OCI-LY1 (cell line): Measurements from ENCODE around the gene DEFB119.

Source experiments
- CTCF ChIP-seq: fragments of 200-600 bp; sonication (generic), shearing (Covaris generic); IDR thresholded peaks from 2 replicates; pipeline ENCODE4 v1.5.1; 2017; ENCODE audit warnings: mild to moderate bottlenecking, antibody characterized with exemption, low read length, moderate library complexity, mixed read lengths
- EZH2 ChIP-seq: fragments of 200-600 bp; sonication (generic), shearing (Covaris generic); IDR thresholded peaks from 2 replicates; pipeline ENCODE4 v1.8.0; 2017; ENCODE audit warnings: borderline replicate concordance, mixed run types, mild to moderate bottlenecking, antibody characterized with exemption, low read length, moderate library complexity, mixed read lengths

GRCh38 chr20:31415653-31416052, 25.3 kb upstream of the DEFB119 start:
- TF ChIP-seq CTCF = no peak
- TF ChIP-seq EZH2 = no peak
